Middle frontal gyrus (tissue), 1 donor: Measurements from ENCODE around the gene HHAT.

Source experiments
- DNase-seq: peaks from one replicate; pipeline ENCODE4 v3.0.0-alpha.2; 2015; ENCODE audit warnings: low spot score; ENCODE audit errors: extremely low spot score

The HHAT gene

DNA sequence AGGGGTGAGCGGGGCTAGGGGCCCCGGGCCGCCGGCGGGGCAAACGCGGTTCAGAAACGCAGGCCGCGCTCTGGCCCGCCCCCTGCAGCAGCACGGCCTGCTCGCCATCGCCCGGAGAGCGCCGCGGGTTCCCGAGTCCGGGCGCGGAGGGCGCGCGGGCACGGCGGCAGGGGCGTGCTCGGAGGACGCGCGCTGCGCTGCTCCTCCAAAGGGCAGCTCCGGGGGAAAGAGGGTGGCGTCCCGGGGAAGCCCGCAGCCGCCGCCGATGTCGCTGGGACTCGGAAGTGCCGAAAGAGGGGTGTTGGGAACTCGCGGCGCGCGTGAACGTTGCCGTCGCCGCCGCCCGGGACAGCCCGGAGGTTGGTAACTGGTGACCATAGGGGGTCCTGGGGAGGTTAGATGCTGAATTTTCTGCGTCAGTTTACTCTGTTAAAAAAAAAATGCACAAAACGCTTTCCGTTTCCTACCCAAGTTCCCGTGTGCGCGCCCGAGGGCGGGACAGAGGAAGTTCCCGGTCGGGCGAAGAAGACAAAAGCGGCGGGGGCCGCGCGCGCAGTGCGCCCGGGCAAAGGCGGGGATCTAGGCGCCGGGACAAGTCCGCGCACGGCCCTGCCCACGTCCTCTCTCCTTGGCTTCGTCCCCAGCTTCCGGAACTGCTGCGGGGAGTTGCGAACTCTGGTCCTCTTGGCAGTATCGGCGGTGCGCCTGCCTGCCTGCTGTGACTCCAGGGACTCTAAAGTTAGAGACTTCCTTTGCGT lies at the start of gene HHAT:
Gene HHAT (plus strand): TSS at position 157 of the 758 bp plus-strand sequence. CDS start 20,074 bp downstream, outside the sequence.
- peak; percentile 32 for DNase-seq

- no peak for DNase-seq
Measured at GRCh38 chr1:210280221-210280620, 48.5 kb upstream of the HHAT start.

DNA sequence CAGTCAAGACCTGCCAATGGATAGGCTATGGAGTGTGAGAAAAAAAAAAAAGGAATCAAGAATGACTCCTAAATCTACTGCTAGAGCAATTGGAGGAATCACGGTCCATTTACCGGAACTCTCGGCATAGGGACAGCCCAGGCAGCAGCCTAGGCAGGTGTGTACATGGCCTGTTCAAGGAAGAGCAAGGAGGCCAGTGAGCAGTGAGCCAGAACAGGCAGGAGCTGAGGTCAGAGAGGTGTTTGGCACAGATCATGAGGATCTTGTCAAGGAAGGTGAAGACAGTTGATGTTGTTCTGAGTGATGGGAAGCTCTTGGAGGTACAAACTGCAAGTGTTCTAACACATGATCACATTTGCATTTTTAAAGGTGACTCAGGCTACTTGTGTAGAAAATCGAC lies 40.6 kb upstream of the HHAT start:
- DNase-seq = no peak

DNA sequence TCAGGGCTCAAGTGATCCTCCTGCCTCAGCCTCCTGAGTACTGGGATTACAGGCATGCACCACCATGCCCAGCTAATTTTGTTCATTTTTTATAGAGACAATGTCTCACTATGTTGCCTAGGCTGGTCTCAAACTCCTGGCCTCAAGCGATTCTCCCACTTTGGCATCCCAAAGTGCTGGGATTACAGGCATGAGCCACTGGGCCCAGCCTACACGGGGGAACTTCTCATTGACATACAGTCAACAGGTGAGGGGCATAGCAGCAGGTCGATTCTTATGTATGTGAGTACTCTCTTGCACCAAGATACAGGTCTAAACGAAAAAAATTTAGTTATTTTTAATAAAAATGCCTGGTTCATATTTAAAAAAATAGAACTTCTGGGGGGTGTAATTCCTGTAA lies 39.5 kb upstream of the HHAT start:
- no peak for DNase-seq

GRCh38 chr1:210291081-210291764 lies 37.5 kb upstream of the HHAT start:
- DNase-seq = no peak

- no peak for DNase-seq
Measured at GRCh38 chr1:210291786-210292230, 36.9 kb upstream of the HHAT start.

DNA sequence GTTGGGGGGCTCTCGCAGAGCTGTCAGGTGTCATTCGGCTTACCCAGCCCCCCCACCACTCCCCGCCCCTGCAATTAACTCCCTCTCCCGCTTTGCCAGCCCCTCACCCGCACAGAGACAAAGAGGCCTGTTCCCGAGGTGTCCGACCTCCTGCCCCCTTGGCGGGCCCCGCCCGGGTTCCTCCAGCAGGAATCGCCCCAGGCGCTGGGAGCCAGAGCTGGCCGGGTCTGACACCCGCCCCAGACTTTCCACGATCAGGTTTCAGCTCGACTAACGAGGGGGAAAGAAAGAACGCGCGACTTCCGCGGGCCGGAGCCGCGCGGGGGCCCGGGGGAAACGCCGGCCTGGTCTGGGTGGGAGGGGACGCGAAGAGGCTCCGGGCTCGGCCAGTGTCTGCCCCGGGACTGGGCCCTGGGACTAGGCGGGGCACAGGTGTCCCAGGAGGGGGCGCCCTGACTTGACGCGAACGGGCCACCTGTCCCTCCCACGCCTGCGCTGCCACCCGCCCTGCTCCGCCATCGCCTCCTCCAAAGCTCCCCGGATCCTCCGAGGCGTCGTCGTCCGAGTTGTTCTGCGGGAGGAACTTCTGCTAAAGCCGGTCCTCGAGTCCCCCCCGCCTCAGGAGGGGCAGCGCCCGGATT lies 36.4 kb upstream of the HHAT start:
- DNase-seq = no peak

- no peak for DNase-seq
Measured at GRCh38 chr1:210293171-210293607, 35.5 kb upstream of the HHAT start.

DNA sequence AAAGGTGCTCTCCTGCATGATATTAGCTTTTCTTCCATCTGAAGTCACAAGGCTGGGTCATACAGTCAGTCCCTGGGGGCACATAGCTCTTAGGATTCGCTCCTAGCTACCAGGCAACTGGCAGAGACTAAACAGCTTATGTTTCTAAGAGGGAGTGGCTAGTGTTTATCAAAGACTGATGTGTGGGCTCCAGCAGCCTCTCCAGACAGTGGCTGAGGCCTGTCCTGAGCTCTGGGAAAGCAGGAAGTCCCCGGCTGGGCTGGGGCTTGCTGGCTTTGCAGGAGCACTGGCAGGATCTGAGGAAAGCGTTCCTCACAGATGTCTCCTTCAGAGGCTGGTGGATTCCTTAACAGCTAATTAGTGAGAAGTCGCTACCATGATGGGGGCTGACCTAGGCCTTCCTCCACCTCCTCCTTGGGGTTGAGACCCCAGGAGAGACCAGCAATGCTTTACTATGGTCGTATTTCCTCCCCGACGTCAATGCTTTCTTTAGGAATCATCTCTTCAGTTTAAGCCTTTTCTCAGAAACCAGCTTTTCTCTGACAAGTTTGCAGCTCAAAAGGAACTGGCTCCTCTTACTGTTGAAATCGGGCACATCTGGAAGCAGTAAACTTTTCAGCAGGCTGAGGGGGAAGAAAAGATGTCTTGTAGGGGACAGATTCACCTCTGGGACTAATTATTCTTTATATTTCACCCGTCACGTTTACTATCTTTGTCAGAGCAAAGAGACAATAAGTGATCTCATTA lies 33.5 kb upstream of the HHAT start:
- no peak for DNase-seq

- DNase-seq = no peak
Measured at GRCh38 chr1:210296682-210297081, 32.0 kb upstream of the HHAT start.

DNA sequence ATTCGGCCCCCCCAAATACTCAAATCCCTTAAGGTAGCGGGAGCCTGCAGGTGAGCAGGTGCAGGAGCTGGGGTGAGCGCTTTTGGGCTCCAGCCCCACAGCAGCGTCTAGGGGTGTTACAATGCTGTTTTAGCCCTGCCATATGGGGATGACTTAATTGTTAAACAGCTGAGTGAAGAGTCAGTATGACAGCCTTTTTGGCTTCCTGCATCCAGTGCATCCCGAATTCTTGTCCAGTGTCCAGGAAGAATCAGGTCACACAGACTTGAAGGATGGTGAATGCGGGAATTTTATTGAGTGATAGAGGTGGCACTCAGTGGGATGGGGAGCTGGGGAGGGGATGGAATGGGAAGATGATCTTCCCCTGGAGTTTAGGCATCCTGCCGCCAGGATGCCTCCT lies 30.4 kb upstream of the HHAT start:
- no peak for DNase-seq

DNA sequence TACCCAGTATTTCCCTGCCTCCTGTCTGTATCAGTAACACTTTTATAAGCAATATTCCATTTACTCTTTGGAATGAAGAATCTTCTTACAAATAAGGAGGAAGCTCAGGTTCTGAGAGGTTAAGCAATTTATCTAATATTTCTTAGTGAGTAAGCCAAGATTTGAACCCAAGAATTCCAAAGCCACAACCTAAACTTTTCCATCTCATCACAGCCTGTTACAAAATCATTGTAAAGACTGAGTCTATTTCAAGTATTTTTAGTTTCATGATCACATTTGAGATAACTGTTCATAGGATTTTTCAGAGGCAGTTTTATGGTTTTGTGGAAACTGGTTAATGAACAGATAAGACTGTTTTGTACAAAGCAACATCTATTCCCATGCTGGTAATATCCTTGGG lies 29.8 kb upstream of the HHAT start:
- DNase-seq = no peak

DNA sequence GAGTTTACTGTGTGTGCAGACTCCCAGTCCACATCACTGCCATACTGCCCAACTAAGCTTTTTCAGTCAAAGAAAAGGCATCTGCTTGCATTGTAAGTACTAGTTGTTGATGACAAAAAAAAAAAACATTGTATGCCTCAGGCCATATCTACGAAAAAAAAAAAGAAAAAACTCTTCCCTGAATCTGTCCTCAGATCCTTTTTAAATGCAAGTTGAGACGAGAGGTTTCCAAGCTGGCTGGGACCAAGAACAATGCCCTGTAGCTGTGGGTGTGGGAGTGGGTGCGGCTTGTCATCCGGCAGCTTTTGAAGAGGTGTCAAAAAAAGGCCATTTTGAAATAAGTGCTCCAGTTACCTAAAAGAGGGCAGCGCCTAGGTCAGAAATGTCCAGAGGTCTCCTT lies 29.2 kb upstream of the HHAT start:
- DNase-seq = no peak

DNA sequence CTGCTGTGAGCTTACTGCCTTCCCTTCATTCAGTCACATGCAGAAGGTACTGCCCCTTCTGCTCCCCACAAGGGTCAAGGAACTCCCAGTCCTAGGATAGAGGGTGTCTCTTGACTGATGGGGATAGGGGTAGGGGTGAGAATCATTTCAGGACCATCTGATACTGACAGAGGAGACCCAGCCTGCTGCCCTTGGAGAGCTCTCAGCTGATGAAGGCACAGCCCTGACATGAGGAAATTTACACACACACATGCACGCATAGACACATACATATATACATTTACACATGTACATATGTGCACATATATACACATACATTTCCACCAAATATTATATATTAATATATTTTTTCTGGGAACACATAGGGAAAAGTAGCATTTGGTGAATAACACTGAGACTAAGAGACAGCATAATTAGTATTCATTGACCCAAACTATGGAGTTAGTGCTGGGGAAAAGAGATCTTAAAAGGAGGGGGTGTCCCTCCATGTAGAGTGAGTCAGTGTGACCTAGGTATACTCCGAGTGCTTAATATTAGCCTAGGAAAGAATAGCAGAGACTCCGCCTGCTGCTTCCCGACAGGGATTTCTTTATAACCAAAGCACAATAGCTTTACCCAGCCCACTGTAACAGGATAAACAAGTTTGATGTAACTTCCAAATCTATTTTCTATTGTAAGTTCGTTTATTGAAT lies 27.6 kb upstream of the HHAT start:
- no peak for DNase-seq

DNA sequence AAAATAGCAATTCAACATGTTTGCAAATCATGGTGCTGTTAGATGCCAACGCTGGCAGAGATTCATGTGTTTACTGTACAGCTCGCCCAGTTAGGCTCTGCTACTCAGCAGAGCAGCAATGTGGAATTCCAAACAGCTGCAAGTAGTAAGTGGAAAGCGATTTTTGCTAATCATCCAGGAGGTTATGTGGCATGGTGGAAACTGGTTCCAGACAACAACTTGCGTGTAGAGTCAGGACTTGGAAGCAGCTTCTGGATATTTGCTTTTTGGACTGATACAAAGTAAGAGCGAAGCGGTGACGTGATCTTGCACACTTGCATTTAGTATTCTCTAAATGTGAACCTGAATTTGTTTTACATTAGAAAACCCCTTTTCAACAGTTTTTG lies 27.1 kb upstream of the HHAT start:
- DNase-seq = no peak

- no peak for DNase-seq
Measured at GRCh38 chr1:210302501-210302900, 26.2 kb upstream of the HHAT start.

GRCh38 chr1:210303391-210303790 lies 25.3 kb upstream of the HHAT start:
- DNase-seq = no peak

GRCh38 chr1:210310562-210311153 lies 18.0 kb upstream of the HHAT start:
- DNase-seq = no peak

DNA sequence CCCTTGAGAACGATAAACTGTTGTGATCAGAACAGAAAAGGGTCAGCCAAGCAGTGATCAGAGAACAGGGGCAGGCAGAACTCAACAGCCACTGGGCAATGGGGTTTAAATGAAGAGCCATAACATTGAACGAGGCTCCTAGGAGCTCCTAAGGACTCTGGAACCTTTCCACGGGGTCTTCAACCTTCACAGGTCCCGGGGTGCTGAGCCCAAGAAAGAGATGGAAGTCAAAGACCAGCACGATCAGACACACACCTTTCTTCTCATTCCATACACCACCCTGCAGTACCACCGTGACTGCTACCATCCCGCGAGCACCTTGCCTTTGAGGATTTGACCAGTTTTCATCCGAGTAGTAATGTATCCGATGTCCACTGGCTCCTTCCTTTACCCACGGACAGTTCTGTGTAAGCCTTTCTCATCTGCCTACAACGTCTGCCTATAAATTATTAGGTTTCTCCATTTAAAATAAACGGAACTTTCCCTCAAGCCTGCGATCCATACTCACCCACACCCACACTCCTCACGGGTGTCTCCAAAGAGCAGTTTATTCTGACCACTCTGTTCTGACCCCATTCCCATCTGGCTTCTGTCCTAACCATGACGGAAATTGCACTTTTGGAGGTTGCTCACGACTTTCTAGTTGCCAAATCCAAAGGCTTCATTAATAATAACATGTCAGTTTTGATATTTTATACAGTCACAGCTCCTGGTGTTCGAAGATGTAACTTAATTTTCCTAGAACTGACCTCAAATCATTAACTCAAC lies 16.8 kb upstream of the HHAT start:
- DNase-seq = no peak

DNA sequence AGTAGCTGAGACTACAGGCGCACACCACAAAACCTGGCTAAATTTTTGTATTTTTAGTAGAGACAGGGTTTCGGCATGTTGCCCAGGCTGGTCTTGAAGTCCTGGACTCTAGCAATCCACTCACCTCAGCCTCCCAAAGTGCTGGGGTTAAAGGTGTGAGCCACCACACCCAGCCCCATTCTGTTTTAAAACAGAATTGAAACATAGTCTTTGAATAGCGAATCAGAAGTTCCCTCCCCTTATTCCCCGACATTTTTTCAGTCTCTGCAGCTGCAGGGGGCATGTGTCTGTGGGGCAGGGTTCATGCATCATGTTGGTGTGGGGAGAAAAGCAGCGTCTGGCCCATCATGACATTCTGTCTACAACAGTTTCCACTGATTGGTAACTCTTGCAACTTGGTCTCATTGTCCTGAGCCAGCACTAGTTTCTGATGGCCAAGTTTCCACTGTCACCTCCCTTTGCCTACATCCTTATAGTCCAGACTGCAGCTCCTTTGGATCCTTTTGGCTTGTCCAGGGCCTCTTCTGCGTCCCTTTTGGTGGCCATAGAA lies 15.6 kb upstream of the HHAT start:
- DNase-seq = no peak
